HG02571 (cell line): ENCODE results near the gene SENP5.
A peak's percentile ranks its signal among the peaks of the same experiment; 100 is the strongest.
"Not testable (repeated sequence)": the region's sequence is repeated elsewhere in the genome, so short reads cannot be mapped to it uniquely, and the experiment has no call there.

Experiments used
- ATAC-seq: cut with Tn5 transposase; IDR thresholded peaks from one replicate; pipeline ENCODE4 v1.9.1; 2021; ENCODE audit warnings: mild to moderate bottlenecking, moderate library complexity; ENCODE audit not compliant: unreplicated experiment

The SENP5 gene

GRCh38 chr3:196867507-196868296, at the start of gene SENP5:
Gene SENP5 (plus strand): TSS chr3:196867920. CDS start chr3:196885182, 17,262 bp downstream.
- ATAC-seq = peak; percentile 80

DNA sequence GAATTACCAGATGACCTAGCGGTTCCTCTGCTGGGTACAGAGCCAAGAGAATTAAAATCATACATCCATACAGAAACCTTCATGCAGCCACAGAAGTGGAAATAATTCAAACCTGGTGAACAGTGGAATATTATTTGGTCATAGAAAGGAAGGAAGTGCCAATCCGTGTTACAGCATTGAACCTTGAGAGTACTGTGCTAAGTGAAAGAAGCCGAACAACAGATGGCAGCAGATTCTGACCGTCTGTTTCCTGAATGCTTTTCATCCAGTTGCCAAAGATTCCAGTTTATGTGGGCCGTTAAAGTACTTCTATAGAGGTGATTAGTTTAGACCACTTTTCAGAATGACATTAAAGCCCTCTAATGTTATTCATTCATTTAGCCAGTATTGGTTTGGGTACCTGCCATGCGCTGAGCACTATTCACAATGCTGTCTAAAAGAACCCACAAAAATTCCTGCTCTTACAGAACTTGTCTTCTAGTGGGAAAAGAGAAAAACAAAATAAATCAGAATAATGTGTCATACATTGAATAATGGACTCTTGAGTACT, 45.8 kb upstream of the SENP5 start:
- ATAC-seq = no peak

- not testable (repeated sequence) for ATAC-seq
Observed at GRCh38 chr3:196829651-196830050, 38.1 kb upstream of the SENP5 start.

GRCh38 chr3:196835086-196835485, 32.6 kb upstream of the SENP5 start:
- ATAC-seq = no peak

- not testable (repeated sequence) for ATAC-seq
Observed at GRCh38 chr3:196836626-196837025, 31.1 kb upstream of the SENP5 start.

- ATAC-seq = peak; percentile 56
Observed at GRCh38 chr3:196837819-196838420, 29.8 kb upstream of the SENP5 start.

DNA sequence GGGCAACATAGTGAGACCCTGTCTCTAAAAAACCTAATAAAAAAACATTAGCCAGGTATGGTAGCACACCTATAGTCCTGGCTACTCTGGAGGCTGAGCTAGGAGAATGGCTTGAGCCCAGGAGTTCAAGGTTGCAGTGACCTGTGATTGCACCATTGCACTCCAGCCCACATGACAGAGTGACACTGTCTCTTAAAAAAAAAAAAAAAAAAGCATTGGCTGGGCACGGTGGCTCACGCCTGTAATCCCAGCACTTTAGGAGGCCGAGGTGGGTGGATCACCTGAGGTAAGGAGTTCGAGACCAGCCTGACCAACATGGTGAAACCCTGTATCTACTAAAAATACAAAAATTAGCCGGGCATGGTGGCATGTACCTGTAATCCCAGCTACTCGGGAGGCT, 28.4 kb upstream of the SENP5 start:
- ATAC-seq = not testable (repeated sequence)

DNA sequence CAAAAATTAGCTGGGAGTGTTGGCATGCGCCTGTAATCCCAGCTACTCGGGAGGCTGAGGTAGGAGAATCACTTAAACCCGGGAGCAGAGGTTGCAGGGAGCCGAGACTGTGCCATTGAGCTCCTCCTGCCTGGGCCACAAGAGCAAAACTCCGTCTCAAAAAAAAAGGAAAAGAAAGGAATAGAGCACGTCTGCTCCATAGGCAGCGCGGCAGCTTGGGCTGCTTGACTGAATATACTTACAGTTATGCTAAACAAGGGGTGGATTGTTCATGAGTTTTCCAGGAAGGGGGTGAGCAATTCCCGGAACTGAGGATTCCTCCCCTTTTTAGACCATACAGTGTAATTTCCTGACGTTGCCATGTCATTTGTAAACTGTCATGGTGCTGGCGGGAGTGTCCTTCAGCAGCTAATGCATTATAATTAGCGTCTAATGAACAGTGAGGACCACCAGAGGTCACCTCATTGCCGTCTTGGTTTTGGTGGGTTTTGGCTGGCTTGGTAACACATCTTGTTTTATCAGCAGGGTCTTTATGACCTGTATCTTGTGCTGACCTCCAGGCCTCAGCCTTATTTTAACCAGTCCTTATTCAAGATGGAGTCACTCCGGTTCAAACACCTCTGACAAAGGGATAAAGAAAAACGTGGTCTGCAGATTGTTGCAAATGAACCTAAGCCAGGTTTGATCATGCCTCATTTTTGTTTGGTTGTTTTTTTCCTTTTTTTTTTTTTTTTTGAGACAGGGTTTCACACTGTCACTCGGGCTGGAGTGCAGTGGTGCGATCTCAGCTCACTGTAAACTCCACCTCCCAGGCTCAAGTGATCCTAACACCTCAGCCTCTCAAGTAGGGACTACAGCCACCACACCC, 24.9 kb upstream of the SENP5 start:
- no peak for ATAC-seq

DNA sequence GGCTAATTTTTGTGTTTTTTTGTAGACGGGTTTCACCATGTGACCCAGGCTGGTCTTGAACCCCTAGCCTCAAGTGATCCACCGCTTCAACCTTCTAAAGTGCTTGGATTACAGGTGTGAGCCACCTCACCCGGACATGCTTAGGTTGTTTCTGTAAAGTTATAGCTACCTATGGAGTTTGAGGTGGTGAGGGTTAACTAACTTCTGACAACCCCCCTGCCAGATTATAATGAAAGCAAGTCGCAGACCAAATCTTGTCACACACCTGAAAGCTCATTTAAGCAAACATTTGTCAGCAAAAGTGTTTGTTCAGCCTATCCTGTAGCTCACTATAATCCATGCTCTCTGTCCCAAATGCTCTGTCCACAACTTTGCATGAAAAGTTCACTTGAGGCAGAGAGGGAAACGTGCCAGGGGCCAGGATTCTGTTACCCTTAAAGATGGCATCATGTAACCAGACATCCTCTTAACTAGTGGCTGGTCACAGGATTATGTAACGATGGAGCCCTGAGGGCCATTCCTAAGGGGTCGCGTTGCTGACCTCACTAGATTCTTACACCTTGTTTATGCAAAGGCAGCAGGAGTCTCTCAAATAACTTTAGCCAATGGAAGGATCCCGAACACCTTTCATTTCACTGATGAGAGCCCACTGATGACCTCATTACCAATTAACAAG, 24.1 kb upstream of the SENP5 start:
- ATAC-seq = no peak

- ATAC-seq = not testable (repeated sequence)
Observed at GRCh38 chr3:196844235-196845219, 23.2 kb upstream of the SENP5 start.

- not testable (repeated sequence) for ATAC-seq
Observed at GRCh38 chr3:196848375-196848774, 19.3 kb upstream of the SENP5 start.

DNA sequence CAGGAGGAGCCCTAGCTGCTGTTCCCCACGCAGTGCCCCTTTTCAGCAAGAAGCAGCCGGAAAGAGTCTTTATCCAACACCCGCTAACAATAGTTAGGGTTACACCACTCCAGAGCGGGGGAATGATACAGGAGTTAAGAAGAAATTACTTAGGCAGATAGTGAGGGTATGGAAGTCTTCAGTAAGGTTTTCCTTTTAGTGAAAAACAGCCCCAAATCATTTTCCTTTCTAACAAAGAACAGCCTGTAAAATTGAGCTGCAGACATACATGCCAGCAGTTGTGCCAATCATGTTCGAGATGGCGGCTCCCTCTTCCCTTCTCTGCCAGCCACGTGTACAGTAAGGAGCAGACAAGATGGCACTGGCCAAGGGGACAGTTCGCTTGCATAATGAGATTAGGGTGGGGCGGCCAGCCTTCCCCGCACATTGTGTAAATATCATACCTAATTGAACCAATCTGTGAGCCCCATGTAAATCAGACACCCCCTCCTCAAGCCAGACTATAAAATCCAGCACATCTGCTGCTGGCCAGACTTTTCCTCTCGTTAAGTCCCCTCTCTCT, 18.5 kb upstream of the SENP5 start:
- no peak for ATAC-seq

DNA sequence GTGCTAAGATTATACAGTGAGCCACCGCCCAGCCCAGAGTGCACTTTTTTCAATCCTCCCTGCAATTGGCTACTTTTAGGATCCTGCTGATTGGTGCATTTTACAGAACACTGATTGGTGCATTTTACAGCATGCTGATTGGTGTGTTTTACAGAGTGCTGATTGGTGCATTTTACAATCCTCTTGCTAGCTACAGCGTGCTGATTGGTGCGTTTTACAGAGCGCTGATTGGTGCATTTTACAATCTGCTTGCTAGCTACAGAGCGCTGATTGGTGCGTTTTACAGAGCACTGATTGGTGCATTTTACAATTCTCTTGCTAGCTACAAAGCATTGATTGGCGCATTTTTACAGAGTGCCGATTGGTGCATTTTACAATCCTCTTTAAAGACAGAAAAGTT, 4.7 kb upstream of the SENP5 start:
- ATAC-seq = not testable (repeated sequence)

DNA sequence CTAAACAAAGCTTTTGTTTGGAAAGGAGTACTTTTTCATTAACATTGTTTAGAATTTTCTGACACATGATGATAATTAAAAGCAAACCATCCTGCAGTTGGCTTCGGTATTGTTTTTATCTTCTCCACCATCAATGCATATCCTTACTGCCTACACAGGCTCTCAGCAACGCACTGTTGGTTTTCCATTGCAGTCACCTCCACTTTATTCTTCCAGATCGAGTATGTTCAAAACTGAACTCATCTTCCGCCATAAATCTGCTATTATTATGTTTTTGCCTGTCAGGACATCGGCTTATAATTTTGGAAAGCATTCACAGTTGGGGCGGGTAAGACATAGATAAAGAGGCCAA, 589 bp upstream of the SENP5 start:
- ATAC-seq = no peak

GRCh38 chr3:196868297-196868661, 559 bp downstream of the SENP5 start:
- ATAC-seq = peak; percentile 26

DNA sequence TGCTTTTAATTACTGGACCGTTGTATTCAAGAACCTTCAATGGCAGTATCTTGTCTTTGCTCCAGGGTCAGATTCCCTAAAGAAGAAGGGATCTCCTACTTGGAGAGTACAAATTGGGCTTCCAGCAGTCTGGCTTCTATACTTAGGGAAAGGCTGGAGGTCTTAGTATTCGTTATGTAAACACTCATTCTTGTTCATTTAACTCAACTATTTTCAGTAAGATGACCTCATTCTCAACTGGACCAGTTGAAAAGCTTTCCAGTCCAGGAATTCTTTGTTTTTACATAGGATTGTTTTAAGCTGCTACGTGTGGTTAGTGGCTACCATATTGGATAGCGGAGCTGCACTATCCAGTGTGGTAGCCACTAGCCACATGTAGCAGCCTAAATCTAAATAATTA, 4.6 kb downstream of the SENP5 start:
- ATAC-seq = no peak

DNA sequence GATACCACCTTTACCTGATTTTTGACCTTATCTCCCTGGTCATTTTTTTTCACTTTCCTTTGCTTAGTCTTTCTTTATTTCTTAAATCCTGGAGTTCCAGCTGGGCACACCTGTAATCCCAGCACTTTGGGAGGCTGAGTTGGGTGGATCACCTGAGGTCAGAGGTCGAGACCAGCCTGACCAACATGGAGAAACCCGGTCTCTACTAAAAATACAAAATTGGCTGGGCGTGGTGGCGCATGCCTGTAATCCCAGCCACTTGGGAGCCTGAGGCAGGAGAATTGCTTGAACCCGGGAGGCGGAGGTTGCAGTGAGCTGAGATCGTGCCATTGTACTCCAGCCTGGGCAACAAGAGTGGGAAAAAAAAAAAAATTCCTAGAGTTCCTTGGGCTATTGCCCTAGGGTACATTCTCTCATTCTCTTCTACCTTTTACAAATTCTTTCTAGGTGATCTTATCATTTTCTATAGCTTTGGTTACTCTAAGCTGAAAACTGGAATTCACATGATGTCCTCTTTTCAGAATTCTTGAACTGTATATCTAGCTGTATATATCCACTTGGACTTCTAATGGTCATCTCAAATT, 6.9 kb downstream of the SENP5 start:
- ATAC-seq = not testable (repeated sequence)

DNA sequence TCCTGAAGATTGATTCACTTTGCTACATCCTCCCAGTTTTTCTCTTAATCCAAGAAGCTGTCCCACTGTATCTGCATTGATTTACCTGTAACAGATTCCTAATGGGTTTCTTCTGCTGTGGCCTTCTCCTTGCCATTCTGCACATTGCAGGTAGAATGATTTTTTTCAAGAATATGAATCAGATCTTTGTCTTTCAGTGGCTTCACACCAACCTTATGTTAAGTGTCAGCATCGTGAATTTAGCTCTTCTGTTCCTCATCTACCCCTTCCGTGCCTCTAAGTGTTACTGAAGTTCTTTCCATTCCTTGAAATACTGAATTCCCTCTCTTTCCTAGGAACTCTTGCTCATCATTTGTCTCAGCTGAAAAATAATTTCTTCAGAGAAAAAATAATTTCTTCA, 7.5 kb downstream of the SENP5 start:
- ATAC-seq = no peak

DNA sequence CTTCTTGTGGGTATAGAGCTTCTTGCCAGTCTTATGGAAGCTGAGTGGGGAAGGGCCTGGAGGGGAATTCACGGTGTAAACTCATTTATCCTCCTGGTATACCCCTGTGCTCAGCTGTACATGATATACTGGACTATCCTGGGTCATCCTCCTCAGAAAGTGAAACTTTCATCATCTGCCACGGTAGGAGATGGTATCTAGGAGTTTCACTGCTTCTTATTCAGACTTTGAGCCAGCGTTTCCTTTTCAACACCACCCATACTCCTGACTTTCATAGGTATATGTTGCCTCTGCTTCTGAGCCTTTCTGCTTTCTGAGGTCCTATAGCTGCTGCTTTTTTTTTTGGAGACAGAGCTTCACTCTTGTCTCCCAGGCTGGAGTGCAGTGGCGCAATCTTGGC, 15.6 kb downstream of the SENP5 start:
- no peak for ATAC-seq
